DOHH2 (cell line): Measurements from ENCODE around the gene UAP1L1.

Experiments used
- H3F3A ChIP-seq: fragments of 200-600 bp; sonication (generic), shearing (Covaris generic); 2 replicates; pipeline ENCODE4 v1.6.0; 2016; ENCODE audit warnings: antibody characterized with exemption, mild to moderate bottlenecking; ENCODE audit not compliant: control insufficient read depth, insufficient read depth
- H3K27ac ChIP-seq: fragments of 200-600 bp; sonication (generic); 2 replicates; pipeline ENCODE4 v1.5.1; 2014; ENCODE audit warnings: low read depth, mild to moderate bottlenecking, low read length, moderate library complexity
- H3K27me3 ChIP-seq: fragments of 200-600 bp; sonication (generic); 2 replicates; pipeline ENCODE4 v1.6.1; 2014; ENCODE audit warnings: mild to moderate bottlenecking, low read length, mixed read lengths; ENCODE audit not compliant: control insufficient read depth
- H3K36me3 ChIP-seq: fragments of 200-600 bp; sonication (generic); 2 replicates; pipeline ENCODE4 v1.6.1; 2014; ENCODE audit warnings: mild to moderate bottlenecking, low read length, moderate library complexity, mixed read lengths; ENCODE audit not compliant: control insufficient read depth
- H3K4me1 ChIP-seq: fragments of 200-600 bp; sonication (generic); 2 replicates; pipeline ENCODE4 v1.6.1; 2014; ENCODE audit warnings: mild to moderate bottlenecking, low read length, mixed read lengths; ENCODE audit not compliant: control insufficient read depth
- H3K4me2 ChIP-seq: fragments of 200-600 bp; sonication (generic); 2 replicates; pipeline ENCODE4 v1.6.0; 2014; ENCODE audit warnings: mild to moderate bottlenecking, low read length, moderate library complexity
- H3K4me3 ChIP-seq: fragments of 200-600 bp; sonication (generic); 2 replicates; pipeline ENCODE4 v1.5.1; 2014; ENCODE audit warnings: mild to moderate bottlenecking, low read length, mixed read lengths
- H3K79me2 ChIP-seq: fragments of 200-600 bp; sonication (generic); 2 replicates; pipeline ENCODE4 v1.6.1; 2014; ENCODE audit warnings: mild to moderate bottlenecking, low read length, mixed read lengths; ENCODE audit not compliant: control insufficient read depth
- H3K9me2 ChIP-seq: fragments of 200-600 bp; sonication (generic); replicated peaks from 2 replicates; pipeline ENCODE4 v1.6.1; 2014; ENCODE audit warnings: mild to moderate bottlenecking, low read length, mixed read lengths; ENCODE audit not compliant: control insufficient read depth
- H3K9me3 ChIP-seq: fragments of 200-600 bp; sonication (generic); 2 replicates; pipeline ENCODE4 v1.6.1; 2014; ENCODE audit warnings: antibody characterized with exemption, low read length, mixed read lengths; ENCODE audit not compliant: control insufficient read depth, insufficient read depth
- H4K20me1 ChIP-seq: fragments of 200-600 bp; sonication (generic); 2 replicates; pipeline ENCODE4 v1.6.0; 2014; ENCODE audit warnings: low read depth, mild to moderate bottlenecking, antibody characterized with exemption, low read length, moderate library complexity; ENCODE audit not compliant: control insufficient read depth, insufficient read depth
- CTCF ChIP-seq: fragments of 200-600 bp; sonication (generic); IDR thresholded peaks from one replicate; pipeline ENCODE4 v1.5.1; 2014; ENCODE audit warnings: antibody characterized with exemption, mild to moderate bottlenecking, low read depth, low read length; ENCODE audit not compliant: poor library complexity, severe bottlenecking
- EZH2phosphoT487 ChIP-seq: fragments of 200-600 bp; sonication (generic); IDR thresholded peaks from 2 replicates; pipeline ENCODE4 v1.6.1; 2017; ENCODE audit warnings: borderline replicate concordance, mild to moderate bottlenecking, antibody characterized with exemption, low read length, moderate library complexity, mixed read lengths

Gene UAP1L1

DNA sequence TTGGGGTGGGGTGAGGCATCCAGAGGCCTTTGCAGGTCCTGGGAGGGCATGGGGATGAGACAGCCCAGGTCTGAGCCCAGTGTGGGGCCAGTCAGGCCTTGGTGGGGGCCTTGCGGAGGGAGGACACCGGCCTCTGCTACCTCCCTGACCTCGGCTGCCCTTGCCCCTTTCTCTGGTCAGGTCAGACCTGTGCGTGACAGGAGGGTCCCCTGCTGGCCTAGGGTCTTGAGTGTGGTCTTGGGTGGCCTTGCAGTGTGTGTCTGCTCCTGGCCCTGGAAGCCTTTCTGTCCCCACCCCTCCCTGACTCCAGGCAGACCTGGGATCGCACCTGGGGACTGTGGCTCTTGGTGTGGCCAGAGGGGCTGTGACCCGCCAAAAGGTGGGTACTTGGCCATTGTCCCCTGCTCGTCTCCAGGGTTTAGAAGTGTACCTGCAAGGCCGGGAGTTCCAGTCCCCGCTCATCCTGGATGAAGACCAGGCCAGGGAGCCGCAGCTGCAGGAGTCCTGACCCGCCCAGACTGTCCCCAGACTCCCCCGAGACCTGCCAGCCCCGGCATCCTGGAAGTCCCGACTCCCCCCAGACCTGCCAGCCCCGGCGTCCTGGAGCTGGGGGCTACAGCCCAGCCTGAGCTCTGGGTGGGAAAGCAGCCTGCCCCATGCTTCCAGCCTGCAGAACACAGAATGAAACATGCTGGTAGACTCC is 5.1 kb downstream of the UAP1L1 start:
- H3K27ac ChIP-seq: no peak overlapping the region

DNA sequence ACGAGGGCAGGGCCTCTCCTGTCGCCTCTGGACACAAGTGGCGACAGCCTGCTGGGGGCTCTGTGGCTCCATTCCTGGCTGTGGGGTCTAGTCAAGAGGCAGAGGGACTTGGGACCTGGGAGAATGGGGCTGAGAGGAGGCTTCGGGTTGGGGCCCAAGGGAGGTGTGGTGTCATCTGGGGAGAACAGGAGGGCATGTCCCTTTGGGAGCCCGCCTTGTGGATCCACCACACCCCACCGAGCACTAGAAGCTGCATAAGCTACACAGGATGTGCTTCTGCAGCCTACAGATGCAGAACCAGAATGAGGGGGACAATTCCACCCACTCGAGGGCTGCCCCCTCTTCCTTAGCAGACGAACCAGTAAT is 5.6 kb downstream of the UAP1L1 start:
- no peak overlapping the region for H3K4me3 ChIP-seq
- no peak overlapping the region for H3K27ac ChIP-seq
- peaks cover 42% of the 10 kb centered on the region for H3K36me3 ChIP-seq
- peaks cover 22% of the 10 kb centered on the region for H3K79me2 ChIP-seq
- peaks cover 24% of the 10 kb centered on the region for H3K4me1 ChIP-seq
- no peaks in the 10 kb centered on the region for H3K9me2 ChIP-seq
- no peak overlapping the region for H3K4me2 ChIP-seq
- H3F3A ChIP-seq: peaks cover 3% of the 10 kb centered on the region; the same call in 1 of the 2 replicates
- 0 out of 2 replicates have a peak, but pooled peaks cover 10% of the 10 kb centered on the region for H4K20me1 ChIP-seq
- H3K27me3 ChIP-seq: no peaks in the 10 kb centered on the region
- H3K9me3 ChIP-seq: no peaks in the 10 kb centered on the region
- no peak for TF ChIP-seq EZH2phosphoT487
- TF ChIP-seq CTCF: no peak

More for the DNA sequence above, 5.1 kb downstream of the UAP1L1 start:
- Histone ChIP-seq H3K79me2 (peaks cover 18% of the 10 kb centered on the region), H3K9me3 (no peaks in the 10 kb centered on the region), H3K9me2 (no peaks in the 10 kb centered on the region), H3K36me3 (peaks cover 42% of the 10 kb centered on the region), H3F3A (no peaks in the 10 kb centered on the region), H4K20me1 (0 out of 2 replicates have a peak, but pooled peaks cover 10% of the 10 kb centered on the region), H3K27me3 (no peaks in the 10 kb centered on the region), H3K4me2 (no peak overlapping the region), H3K4me1 (peaks cover 20% of the 10 kb centered on the region), H3K4me3 (no peak overlapping the region)
- no peak for TF ChIP-seq CTCF
- TF ChIP-seq EZH2phosphoT487: no peak

- 0 out of 2 replicates have a peak, but pooled peaks cover 9% of the 10 kb centered on the region for H4K20me1 ChIP-seq
- peaks cover 43% of the 10 kb centered on the region for H3K36me3 ChIP-seq
- peaks cover 23% of the 10 kb centered on the region for H3K4me1 ChIP-seq
- no peak overlapping the region for H3K4me2 ChIP-seq
- peaks cover 17% of the 10 kb centered on the region for H3K79me2 ChIP-seq
- no peaks in the 10 kb centered on the region for H3K9me2 ChIP-seq
- TF ChIP-seq CTCF (no peak), EZH2phosphoT487 (no peak)
- no peaks in the 10 kb centered on the region for H3K9me3 ChIP-seq
- no peak overlapping the region for H3K4me3 ChIP-seq
- no peak overlapping the region for H3K27ac ChIP-seq
- H3K27me3 ChIP-seq: no peaks in the 10 kb centered on the region
- peaks cover 3% of the 10 kb centered on the region; the same call in 1 of the 2 replicates for H3F3A ChIP-seq
Measured at GRCh38 chr9:137083394-137084004, 6.2 kb downstream of the UAP1L1 start.
